ENCODE measurements around the gene COPA.

The COPA gene

DNA sequence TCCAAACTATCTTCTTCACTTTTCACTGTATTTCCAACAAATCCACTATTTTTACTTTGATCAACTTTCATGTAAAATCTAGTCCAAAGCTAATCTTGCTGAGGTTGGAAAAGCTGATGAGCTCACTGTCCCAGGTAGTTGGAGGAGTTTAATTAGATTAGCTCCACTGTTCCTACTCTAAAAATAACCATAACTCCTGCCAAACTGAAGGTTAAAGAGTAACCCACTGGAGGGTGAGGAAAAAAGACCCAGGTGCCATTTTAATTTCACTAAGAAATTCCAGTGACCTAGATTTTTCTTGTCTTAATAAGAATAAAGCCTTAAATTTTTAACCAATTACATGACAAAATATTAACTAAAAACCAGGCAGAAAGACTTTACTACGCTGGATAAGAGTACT lies 96.0 kb downstream of the COPA start:
- no peak overlapping the region for H3K4me3 ChIP-seq (ENCODE audit: low read depth, low read length)
- no peak for DNase-seq (ENCODE audit: low read depth)
- TF ChIP-seq, protein P1, sequence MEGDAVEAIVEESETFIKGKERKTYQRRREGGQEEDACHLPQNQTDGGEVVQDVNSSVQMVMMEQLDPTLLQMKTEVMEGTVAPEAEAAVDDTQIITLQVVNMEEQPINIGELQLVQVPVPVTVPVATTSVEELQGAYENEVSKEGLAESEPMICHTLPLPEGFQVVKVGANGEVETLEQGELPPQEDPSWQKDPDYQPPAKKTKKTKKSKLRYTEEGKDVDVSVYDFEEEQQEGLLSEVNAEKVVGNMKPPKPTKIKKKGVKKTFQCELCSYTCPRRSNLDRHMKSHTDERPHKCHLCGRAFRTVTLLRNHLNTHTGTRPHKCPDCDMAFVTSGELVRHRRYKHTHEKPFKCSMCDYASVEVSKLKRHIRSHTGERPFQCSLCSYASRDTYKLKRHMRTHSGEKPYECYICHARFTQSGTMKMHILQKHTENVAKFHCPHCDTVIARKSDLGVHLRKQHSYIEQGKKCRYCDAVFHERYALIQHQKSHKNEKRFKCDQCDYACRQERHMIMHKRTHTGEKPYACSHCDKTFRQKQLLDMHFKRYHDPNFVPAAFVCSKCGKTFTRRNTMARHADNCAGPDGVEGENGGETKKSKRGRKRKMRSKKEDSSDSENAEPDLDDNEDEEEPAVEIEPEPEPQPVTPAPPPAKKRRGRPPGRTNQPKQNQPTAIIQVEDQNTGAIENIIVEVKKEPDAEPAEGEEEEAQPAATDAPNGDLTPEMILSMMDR (IDR thresholded peaks at IDR 0.05; ENCODE audit: insufficient read depth, low read depth, low read length, missing control alignments), result no peak

DNA sequence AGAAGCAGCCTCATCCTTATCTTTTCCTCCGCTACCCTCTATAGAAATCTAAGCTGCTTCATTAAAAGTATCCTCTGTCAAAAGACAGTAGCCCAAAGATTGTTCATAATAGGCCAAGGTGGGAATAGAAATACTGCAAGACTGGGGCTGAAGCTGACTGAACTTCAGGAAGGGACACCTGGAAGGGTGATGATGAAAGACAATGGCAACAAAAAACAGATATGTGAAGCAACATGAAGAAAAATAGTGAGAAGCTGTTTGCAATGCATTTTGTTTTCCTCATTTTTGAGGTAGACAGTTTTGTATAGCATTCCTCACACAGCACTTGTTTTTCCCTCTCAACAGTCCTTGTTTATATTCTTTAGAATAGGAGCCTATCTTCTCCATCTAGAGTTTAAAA lies 97.6 kb downstream of the COPA start:
- no peak overlapping the region for H3K4me3 ChIP-seq (ENCODE audit: low read depth, low read length)
- TF ChIP-seq, protein P1 (IDR thresholded peaks at IDR 0.05; ENCODE audit: insufficient read depth, low read depth, low read length, missing control alignments), result no peak
- DNase-seq (ENCODE audit: low read depth), result no peak

DNA sequence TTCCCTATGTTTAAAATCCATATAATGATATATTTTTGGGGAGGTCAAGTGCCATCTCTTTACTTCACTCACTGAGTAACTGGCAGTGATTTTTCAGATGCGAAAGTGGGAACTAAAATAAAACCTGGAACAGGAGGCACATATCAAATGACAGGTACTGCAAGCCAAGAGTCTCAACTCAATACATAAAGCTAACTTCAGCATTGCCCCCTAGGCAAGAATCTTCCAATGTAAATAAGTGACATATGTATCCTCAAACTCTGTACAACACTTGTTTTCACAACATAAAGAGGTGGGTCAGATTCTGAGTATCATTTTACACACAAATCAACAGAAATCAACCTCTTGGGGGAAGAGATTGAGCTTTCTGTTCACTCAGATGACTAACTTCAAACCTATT lies 98.8 kb downstream of the COPA start:
- TF ChIP-seq, protein P1 (IDR thresholded peaks at IDR 0.05; ENCODE audit: insufficient read depth, low read depth, low read length, missing control alignments), result no peak
- H3K4me3 ChIP-seq (ENCODE audit: low read depth, low read length), result no peak overlapping the region
- no peak for DNase-seq (ENCODE audit: low read depth)

DNA sequence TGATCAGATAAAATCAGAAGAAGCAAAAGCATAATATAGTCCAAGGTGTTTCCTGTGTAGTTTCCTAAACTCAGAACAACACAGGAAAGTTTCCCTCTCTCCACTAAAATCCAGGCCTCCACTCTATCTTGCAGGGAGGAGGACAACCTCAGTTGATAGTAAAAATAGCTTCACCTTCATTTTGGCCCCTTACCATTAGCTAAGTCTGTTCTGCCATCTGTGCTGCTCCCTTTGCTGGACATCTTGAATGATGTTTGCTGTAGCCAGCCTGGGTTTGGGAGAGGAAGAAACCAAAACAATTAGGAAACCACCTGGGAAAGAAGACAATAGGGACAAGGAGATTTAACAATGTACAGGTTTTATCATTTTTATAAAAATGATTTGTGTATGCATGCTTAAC lies 99.3 kb downstream of the COPA start:
- TF ChIP-seq, protein P1 (IDR thresholded peaks at IDR 0.05; ENCODE audit: insufficient read depth, low read depth, low read length, missing control alignments), result no peak
- no peak overlapping the region for H3K4me3 ChIP-seq (ENCODE audit: low read depth, low read length)
- DNase-seq (ENCODE audit: low read depth), result no peak

DNA sequence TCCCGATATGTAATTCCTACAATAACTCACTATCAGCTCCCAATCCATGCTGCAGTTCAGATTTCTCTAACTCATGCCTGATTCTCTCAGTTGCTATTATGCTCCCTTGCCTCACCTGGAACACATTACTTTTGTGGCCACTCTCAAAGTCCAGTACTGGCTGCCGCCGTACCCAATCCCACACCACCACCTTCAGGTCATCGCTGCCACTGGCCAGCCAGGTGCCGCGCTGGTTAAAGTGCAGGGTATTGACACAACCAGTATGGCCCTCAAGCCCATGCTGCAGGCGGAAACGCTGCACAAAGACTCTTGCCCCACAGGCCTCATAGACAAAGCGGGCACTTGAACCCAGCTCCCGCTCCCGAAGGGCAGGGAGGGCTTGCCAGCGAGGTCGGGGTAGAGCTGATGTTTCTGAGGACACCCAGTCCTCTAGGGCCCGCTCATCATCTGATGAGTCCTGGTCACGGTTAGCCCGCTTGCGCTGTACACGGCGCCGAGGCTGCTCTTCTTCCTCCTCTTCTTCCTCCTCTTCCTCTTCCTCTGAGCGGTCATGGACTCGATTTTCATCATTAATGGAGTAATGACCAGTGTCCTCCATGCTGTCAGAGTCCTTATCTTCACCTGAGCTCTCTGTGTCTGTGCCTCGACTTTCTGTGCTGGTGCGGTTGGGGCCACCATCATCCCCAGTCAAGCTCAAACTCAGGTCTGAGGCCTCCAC lies 103.3 kb downstream of the COPA start:
- H3K4me3 ChIP-seq (ENCODE audit: low read depth, low read length), result no peak overlapping the region
- TF ChIP-seq, protein P1 (IDR thresholded peaks at IDR 0.05; ENCODE audit: insufficient read depth, low read depth, low read length, missing control alignments), result no peak
- DNase-seq (ENCODE audit: low read depth), result no peak

All from GM12865 (cell line).